Head of caudate nucleus (tissue), 42 donors: ENCODE data around the gene RNF4.
"Not testable (repeated sequence)": the region's sequence is repeated elsewhere in the genome, so short reads cannot be mapped to it uniquely, and the experiment has no call there.

Source experiments
- DNase-seq, 42 donors: peaks; one replicate each; pipeline versions ENCODE4 v3.0.0 to v3.0.0-alpha.2; 2020 to 2021; ENCODE audit warnings: mixed read lengths in 7 of 42
- intact Hi-C: fragments of 100-400 bp; cut with DNase I; formaldehyde crosslinking; loops from one replicate; pipeline ENCODE4 v1.15.0; 2022

Gene RNF4

DNA sequence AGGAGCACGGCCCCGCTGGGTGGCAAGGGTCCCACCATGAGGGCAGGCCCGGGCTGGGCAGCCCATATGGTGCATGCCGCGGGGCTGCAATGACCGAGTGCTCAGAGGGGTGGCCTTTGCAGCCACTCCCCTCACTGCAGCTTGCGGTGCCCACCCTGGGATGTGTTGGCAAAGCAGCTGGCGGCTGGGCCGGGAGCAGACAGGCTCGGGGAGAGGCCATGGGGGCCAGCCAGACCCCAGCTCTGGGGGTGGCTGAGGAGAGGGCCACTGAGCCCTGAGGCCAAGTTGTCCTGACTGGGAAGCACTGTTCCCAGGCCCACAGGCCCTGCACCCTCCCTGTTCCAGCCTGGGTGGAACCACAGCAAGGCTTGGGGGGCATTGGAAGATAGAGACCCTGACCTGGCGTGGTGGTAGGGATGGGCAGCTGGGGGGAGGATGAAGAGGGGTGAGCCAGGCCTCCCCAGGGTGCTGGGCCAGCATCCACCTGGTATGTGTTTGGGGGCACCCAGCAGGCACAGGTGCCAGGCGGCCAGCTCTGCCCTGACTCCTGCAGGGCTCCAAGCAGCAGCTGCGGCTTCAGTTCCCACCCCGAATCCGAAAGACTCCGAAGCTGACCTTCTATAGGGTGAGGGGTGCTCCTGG lies 18.4 kb upstream of the RNF4 start:
- no peak for DNase-seq
- intact Hi-C loops: no loop called here

DNA sequence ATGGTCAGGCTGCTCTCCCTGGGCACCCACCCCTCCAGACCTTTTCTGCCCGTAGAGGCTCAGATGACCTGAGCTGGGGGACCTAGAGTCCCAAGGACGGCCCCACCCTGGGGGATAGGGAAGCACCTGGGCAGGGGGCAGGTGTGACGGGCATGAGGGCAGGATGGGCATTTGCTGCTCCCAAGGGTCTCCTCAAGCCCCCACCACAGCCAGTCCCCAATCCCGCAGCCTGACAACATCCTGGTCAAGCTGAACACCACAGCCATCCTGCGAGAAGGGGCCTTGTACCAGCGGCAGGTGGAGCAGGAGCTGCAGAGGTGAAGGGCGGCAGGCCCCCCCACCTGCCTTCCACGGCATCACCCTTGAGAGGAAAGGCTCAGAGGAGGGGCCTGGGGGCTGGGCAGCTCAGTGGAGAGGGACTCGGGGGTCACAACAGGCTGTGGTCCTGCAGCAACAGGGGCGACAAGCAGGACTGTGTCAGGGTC lies 17.8 kb upstream of the RNF4 start:
- no peak for DNase-seq
- intact Hi-C loops: no loop called here

DNA sequence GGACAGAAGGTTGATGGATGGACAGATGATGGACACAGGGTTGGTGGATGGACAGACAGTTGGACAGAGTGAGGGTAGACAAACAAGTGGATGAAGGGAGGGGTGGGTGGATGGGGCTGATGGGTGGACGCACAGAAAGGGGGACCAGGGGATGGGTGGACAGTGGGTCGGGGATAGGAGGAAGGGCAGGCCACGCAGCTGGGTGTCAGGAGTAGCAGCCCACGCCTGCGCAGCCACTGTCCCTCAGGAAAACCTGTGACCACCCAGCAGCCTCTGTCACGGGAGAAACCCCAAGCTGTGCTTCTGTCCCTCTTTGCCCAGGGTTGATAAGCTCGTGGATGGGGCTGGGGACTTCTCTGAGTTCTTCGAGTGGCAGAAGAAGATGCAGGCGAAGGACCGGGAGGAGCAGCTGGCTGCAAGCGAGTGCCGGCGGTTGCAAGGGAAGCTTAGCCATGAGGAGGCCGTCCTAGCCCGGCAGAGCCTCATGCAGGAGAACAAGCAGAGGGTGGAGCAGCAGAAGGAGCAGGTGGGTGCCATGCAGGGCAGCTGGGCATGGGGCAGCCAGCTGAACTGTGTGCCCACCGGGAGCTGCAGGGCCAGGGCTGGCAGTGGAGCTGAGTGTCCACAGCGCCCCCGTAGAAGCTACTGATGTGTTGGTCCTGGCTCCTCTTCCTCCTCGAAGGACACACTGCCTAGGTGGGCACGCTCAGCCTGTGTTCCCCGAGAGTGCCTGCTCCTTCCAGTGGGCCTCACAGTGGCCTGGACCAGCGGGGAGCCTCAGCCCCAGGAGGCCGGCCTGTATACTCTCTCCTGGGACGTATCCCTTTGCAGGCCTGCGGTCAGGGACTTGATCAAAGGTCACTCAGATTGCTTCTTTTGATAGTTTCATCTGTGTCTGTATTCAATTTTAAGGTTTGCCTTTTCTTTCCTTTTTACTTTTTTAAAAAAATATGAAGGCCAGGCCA lies 16.8 kb upstream of the RNF4 start:
- intact Hi-C loops: no loop called here
- no peak for DNase-seq

DNA sequence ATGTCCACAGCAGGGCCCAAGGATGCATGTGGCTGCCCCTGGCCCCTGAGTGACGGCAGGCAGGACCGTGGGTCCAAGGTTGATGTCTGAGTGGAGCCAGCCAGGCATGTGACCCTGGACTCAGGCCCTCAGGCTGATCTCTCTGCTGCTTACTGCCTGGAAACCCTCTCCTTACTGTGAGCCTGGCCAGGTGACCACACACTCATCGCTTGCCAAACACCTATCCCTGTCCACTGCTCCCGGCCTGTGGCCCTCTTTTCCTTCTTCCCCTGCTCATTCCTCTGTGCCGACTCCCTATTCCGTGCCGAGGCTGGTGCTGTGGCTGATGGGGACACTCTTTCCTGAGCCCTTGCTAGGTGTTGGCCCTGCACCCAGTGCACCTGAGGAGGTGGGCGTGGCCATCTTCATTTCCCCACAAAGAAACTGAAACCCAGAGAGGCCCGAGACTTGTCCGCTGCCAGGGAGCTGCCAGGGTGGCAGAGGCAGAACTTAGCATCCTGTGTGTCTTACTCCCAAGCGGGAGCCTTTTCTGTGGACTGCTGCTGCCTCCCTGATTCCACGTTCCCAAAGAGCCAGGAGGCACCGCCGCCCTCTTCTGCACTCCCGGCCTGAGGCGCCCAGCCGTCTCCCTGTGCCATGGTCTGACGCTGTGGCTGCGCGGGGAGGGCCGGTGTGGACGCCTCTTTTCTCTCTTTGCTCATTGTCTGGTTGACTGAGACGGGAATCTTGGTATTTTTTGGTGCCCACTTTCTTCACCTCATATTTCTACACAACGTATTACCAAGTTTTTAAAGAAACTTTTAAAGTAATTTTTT lies 11.2 kb upstream of the RNF4 start:
- no peak for DNase-seq
- intact Hi-C loops: no loop called here

DNA sequence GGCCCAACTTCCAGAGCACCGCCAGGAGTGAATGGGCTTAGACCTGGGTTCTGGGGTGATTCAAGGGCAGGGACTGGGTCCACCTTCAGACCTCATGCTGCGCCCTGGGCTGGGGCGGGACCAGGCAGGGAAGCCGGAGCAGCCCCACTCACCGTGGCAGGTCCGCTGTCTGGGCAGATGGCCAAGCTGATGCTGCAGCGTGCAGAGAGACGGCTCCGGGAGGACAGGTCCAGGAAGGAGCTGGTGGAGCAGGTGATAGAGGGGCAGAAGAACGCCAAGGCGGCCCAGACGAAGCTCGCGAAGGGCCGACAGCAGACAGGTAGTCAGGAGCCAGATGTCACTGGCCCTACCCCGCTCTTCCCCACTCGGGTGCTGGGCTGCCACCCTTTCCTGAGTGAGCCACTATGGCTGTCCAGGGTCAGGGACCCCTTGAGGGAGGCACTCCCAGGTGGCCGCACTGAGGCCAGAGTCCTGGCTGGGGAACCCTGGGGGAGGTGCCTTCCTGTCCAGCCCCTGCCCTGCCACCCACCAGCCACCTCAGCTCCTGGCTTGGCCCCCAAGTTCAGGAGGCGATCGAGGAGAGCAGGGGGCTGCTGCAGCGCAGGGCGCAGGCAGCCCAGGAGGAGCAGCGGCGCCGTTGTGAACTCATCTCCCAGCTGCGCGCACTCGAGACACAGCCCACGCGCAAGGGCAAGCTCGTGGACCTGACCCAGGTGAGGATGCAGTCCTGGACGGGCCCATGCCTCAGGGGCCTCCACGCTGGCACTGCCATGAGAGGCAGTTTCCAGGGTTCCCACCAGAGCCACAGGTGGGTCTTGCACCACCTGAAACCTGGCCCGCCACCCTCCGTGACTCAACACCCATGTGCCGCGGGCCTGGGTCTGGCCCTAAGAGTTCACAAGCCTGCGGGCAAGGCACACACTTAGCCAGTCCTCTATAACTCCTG lies 10.1 kb upstream of the RNF4 start:
- no peak for DNase-seq
- intact Hi-C loops: no loop called here

DNA sequence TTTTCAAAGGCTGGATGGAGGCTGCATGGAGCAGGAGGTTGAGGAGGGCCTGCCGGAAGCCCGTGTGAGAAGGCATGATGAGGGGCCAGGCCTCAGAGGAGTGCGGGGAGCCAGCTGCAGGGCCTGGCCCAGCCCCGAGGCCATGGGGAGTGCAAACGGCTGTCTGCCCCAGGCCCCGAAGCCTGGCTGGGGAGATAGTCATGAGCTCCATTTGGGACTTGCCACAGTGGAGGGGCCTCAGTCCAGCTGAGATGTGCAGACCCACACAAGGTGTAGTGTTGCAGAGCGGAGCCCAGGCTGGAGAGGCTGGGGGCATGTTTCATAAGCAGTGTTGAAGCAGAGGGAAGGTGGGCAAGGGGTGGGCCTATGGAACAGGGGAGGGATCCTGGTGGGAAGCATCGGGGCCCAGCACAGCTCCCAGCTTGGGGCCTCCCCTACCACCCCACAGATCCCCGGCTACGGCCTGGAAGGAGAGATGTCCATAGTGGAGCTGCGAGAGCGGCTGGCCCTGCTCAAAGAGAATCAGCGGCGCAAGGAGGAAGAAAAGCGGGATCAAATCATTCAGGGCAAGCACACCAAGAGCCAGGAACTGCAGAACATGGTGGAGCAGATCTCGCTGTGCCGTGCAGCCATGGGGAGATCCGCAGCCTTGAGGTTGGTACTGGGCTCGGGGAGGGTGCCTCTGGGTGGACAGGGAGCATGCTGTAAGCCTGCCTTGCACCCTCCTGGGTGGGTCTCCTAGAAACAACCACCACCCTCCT lies 9.1 kb upstream of the RNF4 start:
- no peak for DNase-seq
- intact Hi-C loops: loop anchor here (10.0 kb wide), 1 partner anchor 75 kb away; the partner anchor contains the start of gene FAM193A

DNA sequence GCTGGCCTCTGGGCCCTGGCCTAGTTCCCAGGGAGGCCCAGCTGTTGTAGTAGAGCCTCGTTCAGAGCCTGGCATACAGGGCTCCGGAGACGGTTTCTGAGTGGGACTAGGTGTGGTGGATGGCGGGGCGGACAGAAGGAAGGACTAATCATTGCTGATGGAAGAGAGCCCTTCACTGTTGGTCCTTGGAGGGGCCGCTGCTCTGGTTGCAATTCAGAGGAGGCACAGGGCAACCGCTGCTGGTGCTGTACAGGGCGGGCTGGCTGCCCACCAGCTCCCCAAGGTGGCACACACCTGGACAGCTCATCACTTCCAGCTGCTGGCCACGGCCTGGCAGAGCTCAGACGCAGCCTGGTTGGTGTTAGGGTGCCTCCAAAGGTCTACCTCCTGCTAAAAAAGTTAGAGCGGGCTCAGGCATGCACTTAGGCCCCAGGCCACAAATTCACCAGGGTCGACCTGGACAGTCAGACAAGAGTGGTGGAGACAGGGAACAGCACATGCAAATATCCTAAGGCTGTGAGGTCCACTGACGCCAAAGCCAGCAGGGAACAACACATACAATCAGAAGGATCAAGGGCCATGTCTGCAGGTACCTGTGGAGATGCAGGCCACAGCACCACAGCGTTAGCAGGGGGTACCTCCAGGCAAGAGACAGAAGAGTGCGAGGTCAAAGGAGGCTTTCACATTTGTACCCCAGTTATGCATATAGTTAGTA lies 7.5 kb upstream of the RNF4 start:
- DNase-seq: no peak
- intact Hi-C loops: loop anchor here (10.0 kb wide), 1 partner anchor 73 kb away; the partner anchor contains the start of gene FAM193A

DNA sequence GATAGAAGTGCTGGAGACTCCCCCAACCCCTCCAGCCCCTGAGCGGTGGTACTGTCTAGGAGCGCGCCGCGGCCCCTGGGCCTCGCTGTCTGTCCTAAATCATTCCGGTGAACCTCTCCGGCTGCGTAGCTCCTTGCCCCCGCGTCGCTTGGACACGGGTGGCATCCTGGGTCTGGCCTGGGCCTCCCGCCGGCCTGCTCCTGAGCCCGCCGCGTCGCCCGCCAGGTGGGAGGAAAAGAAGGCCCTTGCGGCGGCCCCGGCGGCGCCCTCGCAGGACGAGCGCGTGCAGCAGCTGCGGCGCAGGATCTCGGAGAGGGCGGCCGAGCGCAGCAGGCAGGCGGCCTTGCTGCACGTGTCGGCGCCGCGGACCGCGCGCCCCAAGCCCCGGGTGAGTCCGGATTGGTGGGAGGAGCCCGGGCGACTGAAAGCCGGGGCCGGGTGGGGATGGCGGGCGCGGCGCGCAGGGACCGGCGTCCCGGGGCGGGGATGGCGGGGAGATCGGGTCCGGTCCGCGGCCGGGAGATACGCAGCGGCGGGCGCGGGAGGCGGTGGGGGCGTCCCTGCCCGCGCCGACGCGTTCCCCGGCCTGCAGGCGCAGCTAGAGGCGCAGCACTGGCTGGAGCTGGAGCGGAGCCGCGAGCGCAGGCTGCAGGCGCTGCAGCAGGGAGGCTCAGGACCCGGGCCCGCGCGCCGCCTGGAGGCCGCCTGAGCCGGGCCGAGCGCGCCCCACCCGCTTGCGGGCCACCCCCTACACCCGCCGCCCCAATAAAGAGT lies 6.5 kb upstream of the RNF4 start:
- intact Hi-C loops: loop anchor here (10.0 kb wide), 1 partner anchor 72 kb away; the partner anchor contains the start of gene FAM193A
- peak in 40 of 42 donors; percentile 28 to 88 (median 76) for DNase-seq

DNA sequence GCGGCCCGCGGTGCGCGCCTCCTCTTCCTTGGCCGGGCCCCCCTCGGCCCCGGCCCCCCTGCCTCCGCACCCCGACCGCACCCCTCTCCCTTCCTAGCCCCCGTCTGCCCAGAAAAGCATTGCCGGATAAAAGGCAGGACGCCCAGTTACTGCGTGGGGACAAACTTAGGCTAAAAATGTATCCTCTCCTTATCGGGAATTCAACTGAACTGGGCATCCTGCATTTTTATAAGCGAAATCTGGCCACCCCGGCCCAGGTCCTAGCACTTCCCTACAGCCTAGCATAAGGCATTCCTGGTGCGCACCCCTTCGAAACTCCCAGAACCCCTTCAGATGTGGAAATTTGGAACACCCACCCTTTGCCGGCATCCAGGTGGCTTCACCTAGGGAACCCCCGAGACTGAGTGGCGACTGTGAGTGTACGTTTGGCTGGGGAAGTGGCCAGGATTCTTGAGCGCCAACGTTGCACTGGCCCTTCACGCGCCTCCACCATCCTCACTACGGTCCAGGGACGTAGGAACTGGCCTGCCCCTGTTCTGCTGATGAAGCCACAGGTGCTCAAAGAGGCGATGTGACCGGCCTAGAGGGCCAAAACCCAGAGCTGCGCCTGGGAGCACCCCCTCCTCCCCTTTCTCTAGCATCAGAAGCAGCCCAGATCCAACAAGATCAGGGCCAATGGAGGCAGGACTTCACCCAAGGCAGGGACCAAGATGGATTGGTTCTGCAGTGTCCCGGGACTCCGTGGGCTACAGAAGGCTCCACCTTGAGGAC lies 5.7 kb upstream of the RNF4 start:
- DNase-seq: no peak
- intact Hi-C loops: loop anchor here (10.0 kb wide), 1 partner anchor 72 kb away; the partner anchor contains the start of gene FAM193A

DNA sequence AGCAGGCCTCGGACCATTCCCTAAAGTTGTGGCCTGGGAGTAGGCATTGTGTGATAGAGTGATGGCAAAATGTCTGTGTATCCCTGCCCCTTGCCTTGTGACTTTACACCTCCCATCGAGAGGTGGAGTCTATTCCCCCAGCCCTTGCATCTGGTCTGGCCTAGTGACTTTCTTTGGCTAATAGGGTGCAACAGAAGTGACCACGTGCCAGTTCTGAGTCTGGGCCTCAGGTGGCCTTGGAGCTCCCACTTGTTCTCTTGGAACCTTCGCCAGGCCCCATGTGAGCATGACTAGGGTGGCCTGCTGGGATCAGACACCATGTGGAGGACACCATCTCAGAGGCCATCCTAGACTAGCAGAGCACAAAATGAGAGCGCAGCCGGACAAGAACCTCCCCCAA lies 3.9 kb upstream of the RNF4 start:
- DNase-seq: no peak
- intact Hi-C loops: loop anchor here (5.0 to 10.0 kb wide), 2 partner anchors 33 to 70 kb away; partner anchors contain the start of gene FAM193A

DNA sequence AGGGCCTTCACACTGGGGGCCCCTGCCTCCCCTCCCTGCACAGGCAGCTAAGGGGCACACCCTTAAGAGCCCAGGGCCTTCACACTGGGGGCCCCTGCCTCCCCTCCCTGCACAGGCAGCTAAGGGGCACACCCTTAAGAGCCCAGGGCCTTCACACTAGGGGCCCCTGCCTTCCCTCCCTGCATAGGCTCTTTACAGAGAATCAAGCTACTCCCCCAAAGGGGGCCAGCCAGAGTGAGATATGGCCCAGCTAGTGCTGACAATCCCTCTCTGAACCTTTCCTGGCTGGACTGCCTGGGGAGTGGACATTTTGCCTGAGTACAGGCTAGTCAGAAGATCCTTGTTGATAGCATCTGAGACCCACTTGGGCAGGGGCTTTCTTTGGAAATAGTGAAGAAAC lies 3.4 kb upstream of the RNF4 start:
- intact Hi-C loops: loop anchor here (5.0 to 10.0 kb wide), 2 partner anchors 33 to 69 kb away; partner anchors contain the start of gene FAM193A
- DNase-seq: not testable (repeated sequence)

DNA sequence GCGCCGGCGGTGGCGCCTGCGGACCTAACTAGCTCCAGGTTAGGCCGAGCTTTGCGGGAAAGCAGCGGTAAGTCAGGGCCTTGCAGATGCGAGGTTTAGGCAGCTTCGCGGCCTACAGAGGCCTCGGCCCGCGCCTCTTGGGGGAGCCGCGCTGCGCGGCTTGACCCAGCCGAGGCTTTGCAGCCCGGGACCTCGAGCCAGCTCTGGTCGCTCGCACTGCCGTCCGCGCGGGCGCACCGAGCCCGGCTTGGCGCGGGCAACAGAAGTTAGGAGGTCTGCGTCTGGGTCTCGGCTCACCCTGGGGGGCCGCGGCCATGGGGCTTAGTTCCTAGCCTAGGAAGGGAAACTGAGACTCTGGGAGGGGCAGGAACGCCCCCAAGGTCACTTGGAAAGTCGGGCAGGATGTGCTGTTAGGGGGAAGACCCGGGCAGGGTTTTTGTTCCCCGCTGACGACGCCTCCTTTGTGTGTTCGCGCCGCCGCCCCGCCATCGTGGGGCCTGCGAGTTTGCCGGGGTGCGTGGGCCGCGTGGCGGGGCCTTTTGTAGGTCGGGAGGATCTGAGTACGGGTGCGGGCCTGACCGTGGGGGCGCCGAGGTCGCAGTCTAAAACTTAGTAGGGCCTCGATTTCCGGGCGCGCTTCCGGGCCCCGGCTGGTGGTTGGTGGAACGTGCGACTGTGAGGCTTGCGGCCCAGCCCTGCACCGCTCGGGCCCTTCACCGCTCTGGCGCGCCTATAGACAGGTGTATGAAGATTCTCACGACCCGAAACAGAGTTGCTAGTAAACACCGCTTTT lies 482 bp downstream of the RNF4 start:
- intact Hi-C loops: loop anchor here (5.0 to 10.0 kb wide), 2 partner anchors 37 to 65 kb away; partner anchors contain the start of gene FAM193A
- DNase-seq: peak in 40 of 42 donors; percentile 16 to 78 (median 54)

DNA sequence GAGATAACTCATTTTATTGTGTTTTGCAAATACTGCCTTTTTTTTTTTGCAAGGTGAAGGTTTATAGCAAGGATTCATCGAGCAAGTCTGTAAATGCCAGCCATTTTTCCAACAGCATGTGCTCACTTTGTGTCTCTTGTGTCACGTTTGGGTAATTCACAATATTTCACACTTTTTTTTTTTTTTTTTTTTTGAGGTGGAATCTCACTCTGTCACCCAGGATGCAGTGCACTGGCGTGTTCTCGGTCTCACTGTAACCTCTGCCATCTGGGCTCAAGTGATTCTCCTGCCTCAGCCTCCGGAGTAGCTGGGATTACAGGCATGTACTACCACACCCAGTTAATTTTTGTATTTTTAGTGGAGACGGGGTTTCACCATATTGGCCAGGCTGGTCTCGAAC lies 1.9 kb downstream of the RNF4 start:
- no peak for DNase-seq
- intact Hi-C loops: no loop called here

DNA sequence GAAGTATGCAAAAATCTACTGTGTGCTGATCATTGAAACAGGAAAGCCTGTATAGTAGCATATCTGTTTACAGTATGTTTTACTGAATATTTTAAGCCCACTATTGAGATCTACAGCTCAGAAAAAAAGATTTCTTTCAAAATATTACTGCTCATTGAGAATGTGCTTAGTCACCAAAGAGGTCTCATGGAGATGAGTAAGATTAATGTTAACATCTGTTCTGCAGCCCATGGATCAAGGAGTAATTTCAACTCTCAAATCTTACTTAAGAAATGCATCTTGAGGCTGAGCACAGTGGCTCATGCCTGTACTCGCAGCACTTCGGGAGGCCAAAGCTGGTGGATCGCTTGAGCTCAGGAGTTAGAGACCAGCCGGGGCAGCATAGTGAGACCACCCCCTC lies 3.3 kb downstream of the RNF4 start:
- DNase-seq: no peak
- intact Hi-C loops: no loop called here
